GM18868 (cell line): ENCODE results near the gene ESPN.

Experiments used
- ATAC-seq: cut with Tn5 transposase; IDR thresholded peaks from one replicate; pipeline ENCODE4 v1.9.1; 2021; ENCODE audit warnings: mild to moderate bottlenecking, moderate library complexity; ENCODE audit not compliant: unreplicated experiment

ESPN gene

DNA sequence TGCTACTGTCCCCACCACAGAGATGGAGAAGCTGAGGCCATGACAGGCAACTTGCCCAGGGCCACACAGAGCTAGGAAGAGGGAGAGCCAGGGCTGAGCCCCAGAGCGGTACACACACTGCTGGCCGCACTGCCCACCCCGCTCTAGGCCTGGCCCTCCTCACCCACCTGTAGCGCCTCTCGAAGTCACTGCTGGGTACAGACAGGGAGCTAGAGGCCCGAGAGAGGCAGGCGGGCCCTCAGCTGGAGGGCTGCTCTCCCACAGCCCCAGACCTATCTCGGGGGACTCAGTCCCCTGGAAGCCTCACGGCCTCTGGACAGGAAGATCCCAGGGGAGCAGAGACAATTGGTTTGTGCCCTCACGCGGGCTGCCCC is 84.2 kb downstream of the ESPN start:
- no peak for ATAC-seq

- no peak for ATAC-seq
These were observed 84.8 kb downstream of the ESPN start for GRCh38 chr1:6509220-6509918.

- no peak for ATAC-seq
These were observed 85.3 kb downstream of the ESPN start for GRCh38 chr1:6509919-6510291.

DNA sequence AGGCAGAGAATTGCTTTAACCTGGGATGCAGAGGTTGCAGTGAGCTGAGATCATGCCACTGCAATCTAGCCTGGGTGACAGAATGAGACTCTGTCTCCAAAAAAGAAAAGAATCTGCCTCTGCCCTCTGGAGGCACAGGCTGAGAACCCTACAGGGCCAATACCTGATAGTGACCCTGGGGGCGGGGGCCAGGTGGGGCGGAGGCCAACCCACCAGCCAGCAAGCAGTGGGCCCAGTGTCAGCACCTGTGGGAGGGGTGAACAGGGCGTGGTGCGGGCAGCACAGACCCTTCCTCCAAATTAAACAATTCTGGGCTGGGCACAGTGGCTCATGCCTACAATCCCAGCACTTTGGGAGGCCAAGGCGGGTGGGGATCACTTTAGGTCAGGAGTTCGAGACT is 85.9 kb downstream of the ESPN start:
- ATAC-seq, result no peak
